Measurements from ENCODE around the gene AFDN.

GRCh38 chr6:167892835-167893815 is 66.4 kb downstream of the AFDN start:
- TF ChIP-seq CTCF (conservative IDR thresholded peaks at IDR 0.05; ENCODE audit: low read length) (no peak), EZH2phosphoT487 (IDR thresholded peaks at IDR 0.05; ENCODE audit: borderline replicate concordance) (no peak)
